HepG2 (cell line): ENCODE measurements around the gene CLCN4. TPM values are rescaled to one million over a fixed set of nuclear protein-coding genes. Genes with fewer than 3 reads are reported as not detected.

ENCODE experiments used
- ATAC-seq: fragments of 200-7000 bp; cut with Tn5 transposase; 3 replicates; pipeline ENCODE4 v1.9.1; 2020; ENCODE audit warnings: mild to moderate bottlenecking, moderate library complexity
- BruUV-seq: library from RNA; stranded (reverse); fragments of 400-500 nt; replicated peaks from 2 replicates; lab custom pipeline; 2021; lab: Mats Ljungman, UMichigan
- CTCF ChIA-PET: fragments of 300-600 bp; formaldehyde crosslinking; extraction: SDS; loops from one replicate; lab custom pipeline; 2021; ENCODE audit warnings: low total read pairs, inconsistent platforms, low intra/inter-chr PET ratio; lab: Yijun Ruan, JAX
- POLR2A ChIA-PET: fragments of 350-600 bp; sonication (Branson Sonifier 250); formaldehyde crosslinking; loops from one replicate; lab custom pipeline; 2020; ENCODE audit warnings: antibody characterized with exemption, inconsistent platforms; lab: Yijun Ruan, JAX
- DNase-seq: peaks from one replicate; pipeline ENCODE4 v3.0.0-alpha.2; 2015; ENCODE audit warnings: low spot score
- FAIRE-seq: peaks from 3 replicates; lab custom pipeline; 2011; peaks lifted over from hg19 to GRCh38; lab: Jason Lieb, UNC
- H2AFZ ChIP-seq: one replicate; pipeline ENCODE4 v1.6.1; 2011; ENCODE audit warnings: low read length, inconsistent platforms
- H3K27ac ChIP-seq: fragments of 300-600 bp; 3 replicates; pipeline ENCODE4 v1.8.0; 2011; ENCODE audit warnings: mixed run types, mild to moderate bottlenecking, mixed read lengths, low read length, inconsistent platforms; ENCODE audit not compliant: insufficient read depth; ENCODE audit errors: extremely low read length
- H3K27me3 ChIP-seq, 2 experiments: fragments of 200-600 bp in 1 of 2; 2 replicates in 1 of 2; 3 replicates in 1 of 2; pipeline versions ENCODE4 v1.6.0 to v1.8.0; 2011; ENCODE audit warnings: low read length in 2 of 2, mild to moderate bottlenecking in 2 of 2, moderate library complexity in 2 of 2, inconsistent platforms in 1 of 2; ENCODE audit not compliant: insufficient read depth in 2 of 2, control insufficient read depth in 1 of 2
- H3K36me3 ChIP-seq, 2 experiments: fragments of 200-600 bp in 1 of 2; replicated peaks in 1 of 2; 2 replicates in 1 of 2; 3 replicates in 1 of 2; pipeline versions ENCODE4 v1.5.1 to v1.8.0; 2011; ENCODE audit warnings: low read length in 2 of 2, inconsistent platforms in 1 of 2; ENCODE audit not compliant: insufficient read depth in 2 of 2, control insufficient read depth in 1 of 2
- H3K4me1 ChIP-seq: 2 replicates; pipeline ENCODE4 v1.5.1; 2012; ENCODE audit warnings: low read length, inconsistent platforms; ENCODE audit not compliant: insufficient read depth
- H3K4me2 ChIP-seq: 2 replicates; pipeline ENCODE4 v1.6.0; 2011; ENCODE audit warnings: low read depth, low read length, inconsistent platforms
- H3K4me3 ChIP-seq, 3 experiments: fragments of 200-600 bp in 1 of 3; sonication (generic), shearing (Covaris generic) in 1 of 3; replicated peaks in 1 of 3; 2 replicates each; pipeline ENCODE4 v1.5.1; 2011 to 2016; ENCODE audit warnings: low read length in 3 of 3, inconsistent platforms in 2 of 3, low read depth in 2 of 3, mild to moderate bottlenecking in 2 of 3, control low read depth in 1 of 3, mixed read lengths in 1 of 3; ENCODE audit not compliant: insufficient read depth in 1 of 3
- H3K79me2 ChIP-seq: one replicate; pipeline ENCODE4 v1.6.1; 2011; ENCODE audit warnings: low read length, inconsistent platforms; ENCODE audit not compliant: insufficient read depth
- H3K9ac ChIP-seq: 2 replicates; pipeline ENCODE4 v1.6.0; 2011; ENCODE audit warnings: mild to moderate bottlenecking, low read depth, low read length, inconsistent platforms; ENCODE audit not compliant: insufficient read depth
- H3K9me3 ChIP-seq: 2 replicates; pipeline ENCODE4 v1.5.1; 2012; ENCODE audit warnings: mild to moderate bottlenecking, low read length
- H4K20me1 ChIP-seq: 2 replicates; pipeline ENCODE4 v1.6.0; 2011; ENCODE audit warnings: inconsistent platforms, mild to moderate bottlenecking, low read length, moderate library complexity; ENCODE audit not compliant: insufficient read depth
- HINFP ChIP-seq: sonication (generic); formaldehyde crosslinking; IDR thresholded peaks from 2 replicates; pipeline ENCODE4 v1.4.0; 2020; ENCODE audit warnings: low read depth, mild to moderate bottlenecking, missing genetic modification reagents
- LBX2 ChIP-seq: sonication (generic); formaldehyde crosslinking; IDR thresholded peaks from 2 replicates; pipeline ENCODE4 v1.5.0; 2020; ENCODE audit warnings: missing genetic modification reagents, mild to moderate bottlenecking, borderline replicate concordance
- NFRKB ChIP-seq: fragments of 450-650 bp; IDR thresholded peaks from 2 replicates; pipeline ENCODE4 v1.6.1; 2017
- NFYB ChIP-seq: sonication (generic); formaldehyde crosslinking; IDR thresholded peaks from 2 replicates; pipeline ENCODE4 v1.4.0; 2020; ENCODE audit warnings: missing genetic modification reagents
- POGK ChIP-seq: sonication (generic); formaldehyde crosslinking; conservative IDR thresholded peaks from 2 replicates; pipeline ENCODE4 v1.8.0; 2022; ENCODE audit warnings: mild to moderate bottlenecking, moderate library complexity, missing genetic modification reagents
- SMC3 ChIP-seq: IDR thresholded peaks from 2 replicates; pipeline ENCODE4 v1.6.1; 2011; ENCODE audit warnings: low read length, improper control_type of control experiment
- THRA ChIP-seq: sonication (generic); formaldehyde crosslinking; IDR thresholded peaks from 2 replicates; pipeline ENCODE4 v1.4.0; 2020; ENCODE audit warnings: missing genetic modification reagents, borderline replicate concordance
- ZC3H13 ChIP-seq: sonication (generic); formaldehyde crosslinking; IDR thresholded peaks from 2 replicates; pipeline ENCODE4 v1.8.1; 2023; ENCODE audit warnings: mild to moderate bottlenecking, missing genetic modification reagents, moderate library complexity
- ZNF121 ChIP-seq: sonication (generic); formaldehyde crosslinking; IDR thresholded peaks from 2 replicates; pipeline ENCODE4 v1.5.0; 2020; ENCODE audit warnings: mild to moderate bottlenecking, missing genetic modification reagents
- whole genome bisulfite sequencing: methylation state at CpG from one replicate; pipeline ENCODE4 v1.1.6; 2017; ENCODE audit warnings: low lambda C conversion rate; 5-methylcytosine and 5-hydroxymethylcytosine counted together
- in situ Hi-C: cut with HindIII; loops from 2 replicates; pipeline ENCODE4 v1.10.0; 2017; ENCODE audit warnings: low pct_unique_long_range_greater_than_20kb; ENCODE audit not compliant: extremely low pct_ligation_motif_present
- intact Hi-C: fragments of 100-400 bp; cut with micrococcal nuclease; formaldehyde crosslinking; loops from one replicate; pipeline ENCODE4 v1.10.0; 2022; ENCODE audit not compliant: unreplicated experiment
- polyA plus RNA-seq, 8 experiments: library from polyadenylated mRNA; depleted of rRNA in 3 of 8; stranded (reverse) in 7 of 8; unstranded in 1 of 8; fragments of >200 nt; fragmentation: Illumina TruSeq in 4 of 8; extraction: Trizol in 4 of 8; gene quantifications; 2 replicates each; pipeline versions ENCODE4 v1.2.1 to v1.2.3, GENCODE V29; 2011 to 2016; ENCODE audit warnings: low read depth in 4 of 8, missing spikeins in 1 of 8, mixed read lengths in 1 of 8; ENCODE audit not compliant: insufficient read depth in 1 of 8
- total RNA-seq, 5 experiments: library from RNA; depleted of rRNA; stranded (reverse); fragments of >200 nt; fragmentation: Illumina TruSeq; extraction: Trizol; gene quantifications; 2 replicates each; pipeline ENCODE4 v1.2.3, GENCODE V29; 2016; ENCODE audit warnings: low read depth in 1 of 5

CLCN4 gene
- total and polyA plus RNA-seq, 2 of the 13 experiments (the other 11 are each of a cell fraction or from before 2014, with no cell fraction given): 1.8 to 2.5 TPM

GRCh38 chrX:10165580-10166247, 8.9 kb downstream of the CLCN4 start:
- in situ Hi-C loops (no loop called here), intact Hi-C loops (no loop called here)
- H3K27ac ChIP-seq: no peak overlapping the region
- no peak for DNase-seq
- H3K4me1 ChIP-seq: peaks cover 39% of the 10 kb centered on the region
- ATAC-seq: no peak
- no TSS peak for BruUV-seq
- 96% methylated on average over 16 of the region's 18 CpGs for WGBS
- H4K20me1 ChIP-seq: no peaks in the 10 kb centered on the region
- H3K79me2 ChIP-seq: no peaks in the 10 kb centered on the region
- no peak overlapping the region for H3K4me3 ChIP-seq
- H3K27me3 ChIP-seq: no peaks in the 10 kb centered on the region
- H3K36me3 ChIP-seq: no peaks in the 10 kb centered on the region
- H2AFZ ChIP-seq: no peak overlapping the region
- TF ChIP-seq ZC3H13 (no peak), HINFP (no peak), NFYB (CRISPR knock-in tag) (no peak), THRA (CRISPR knock-in tag) (no peak), SMC3 (no peak), LBX2 (no peak), POGK (CRISPR knock-in tag) (no peak), ZNF121 (CRISPR knock-in tag) (no peak), NFRKB (no peak)
- no peak overlapping the region for H3K4me2 ChIP-seq
- ChIA-PET CTCF (no interaction called here), POLR2A (no interaction called here)
- no peak overlapping the region for H3K9ac ChIP-seq
- no peak for FAIRE-seq
- no peaks in the 10 kb centered on the region for H3K9me3 ChIP-seq
